Hepatocyte (in vitro differentiated cells): ENCODE results near the gene SGF29. TPM values are rescaled to one million over a fixed set of nuclear protein-coding genes. Genes with fewer than 3 reads are reported as not detected.
A peak's percentile ranks its signal among the peaks of the same experiment; 100 is the strongest.
"Not testable (repeated sequence)": the region's sequence is repeated elsewhere in the genome, so short reads cannot be mapped to it uniquely, and the experiment has no call there.

ENCODE experiments used
- DNase-seq: peaks from one replicate; pipeline ENCODE4 v3.0.0-alpha.2; 2016; ENCODE audit warnings: low spot score
- H2AFZ ChIP-seq: fragments of 200-600 bp; sonication (generic); 2 replicates; pipeline ENCODE4 v1.6.0; 2016; ENCODE audit warnings: antibody characterized with exemption, mild to moderate bottlenecking
- H3K27ac ChIP-seq: fragments of 200-600 bp; sonication (generic); 2 replicates; pipeline ENCODE4 v1.5.1; 2016; ENCODE audit warnings: mild to moderate bottlenecking
- H3K27me3 ChIP-seq: fragments of 200-600 bp; sonication (generic); 2 replicates; pipeline ENCODE4 v1.6.1; 2016
- H3K36me3 ChIP-seq: fragments of 200-600 bp; sonication (generic); replicated peaks from 2 replicates; pipeline ENCODE4 v1.5.1; 2016; ENCODE audit warnings: low read depth; ENCODE audit not compliant: insufficient read depth
- H3K4me1 ChIP-seq: fragments of 200-600 bp; sonication (generic); 2 replicates; pipeline ENCODE4 v1.5.1; 2016; ENCODE audit warnings: mild to moderate bottlenecking, moderate library complexity; ENCODE audit not compliant: insufficient read depth
- H3K4me2 ChIP-seq: fragments of 200-600 bp; sonication (generic); 2 replicates; pipeline ENCODE4 v1.6.0; 2016
- H3K4me3 ChIP-seq: fragments of 200-600 bp; sonication (generic); 2 replicates; pipeline ENCODE4 v1.5.1; 2016; ENCODE audit warnings: mild to moderate bottlenecking
- H3K79me2 ChIP-seq: fragments of 200-600 bp; sonication (generic); 2 replicates; pipeline ENCODE4 v1.6.0; 2017; ENCODE audit warnings: mild to moderate bottlenecking
- H3K9me2 ChIP-seq: fragments of 200-600 bp; sonication (generic); replicated peaks from 2 replicates; pipeline ENCODE4 v1.6.0; 2017; ENCODE audit warnings: mild to moderate bottlenecking; ENCODE audit not compliant: insufficient read depth
- H3K9me3 ChIP-seq: fragments of 200-600 bp; sonication (generic); 2 replicates; pipeline ENCODE4 v1.5.1; 2016; ENCODE audit warnings: low read depth, mild to moderate bottlenecking
- H4K20me1 ChIP-seq: fragments of 200-600 bp; sonication (generic); 2 replicates; pipeline ENCODE4 v1.6.0; 2016; ENCODE audit warnings: mild to moderate bottlenecking; ENCODE audit not compliant: insufficient read depth, poor library complexity, severe bottlenecking
- CTCF ChIP-seq: fragments of 200-600 bp; sonication (generic); IDR thresholded peaks from 2 replicates; pipeline ENCODE4 v1.5.1; 2016; ENCODE audit warnings: antibody characterized with exemption, mild to moderate bottlenecking; ENCODE audit not compliant: poor library complexity
- EZH2 ChIP-seq: fragments of 200-600 bp; sonication (generic); IDR thresholded peaks from 2 replicates; pipeline ENCODE4 v1.6.1; 2016; ENCODE audit warnings: antibody characterized with exemption, mild to moderate bottlenecking, borderline replicate concordance
- EZH2phosphoT487 ChIP-seq: fragments of 200-600 bp; sonication (generic); IDR thresholded peaks from one replicate; pipeline ENCODE4 v1.6.1; 2018; ENCODE audit warnings: antibody characterized with exemption, mild to moderate bottlenecking, low read depth, moderate library complexity; ENCODE audit not compliant: unreplicated experiment, severe bottlenecking
- WGBS: methylation state at CpG from one replicate; pipeline ENCODE4 v1.1.6; 2016; ENCODE audit warnings: low lambda C conversion rate; ENCODE audit errors: missing lambda C conversion rate; 5-methylcytosine and 5-hydroxymethylcytosine counted together
- polyA plus RNA-seq: library from polyadenylated mRNA; unstranded; fragments of >200 nt; fragmentation: Nextera tagmentation; extraction: Ambion mirVana; gene quantifications from 2 replicates; pipeline ENCODE4 v1.2.1, GENCODE V29; 2016
- total RNA-seq: library from RNA; depleted of rRNA; stranded (reverse); fragments of >200 nt; gene quantifications from 2 replicates; pipeline ENCODE4 v1.2.3, GENCODE V29; 2014

The SGF29 gene
- total and polyA plus RNA-seq, 2 experiments from 2014 or later = 12.7 to 14.1 TPM

- H3K79me2 ChIP-seq = no peaks in the 10 kb centered on the region
- peak overlapping the region; percentile 11 for H3K4me2 ChIP-seq
- H3K27me3 ChIP-seq = no peaks in the 10 kb centered on the region
- H3K9me2 ChIP-seq = no peaks in the 10 kb centered on the region
- no peak overlapping the region for H2AFZ ChIP-seq
- H3K9me3 ChIP-seq = no peaks in the 10 kb centered on the region
- no peak for DNase-seq
- H3K36me3 ChIP-seq = no peaks in the 10 kb centered on the region
- H4K20me1 ChIP-seq = no peaks in the 10 kb centered on the region
- H3K4me3 ChIP-seq = no peak overlapping the region
- no peak for TF ChIP-seq CTCF
- no peak for TF ChIP-seq EZH2phosphoT487
- no peak for TF ChIP-seq EZH2
- H3K27ac ChIP-seq = no peak overlapping the region
- 32% methylated on average over 7 of the region's 7 CpGs for WGBS
- H3K4me1 ChIP-seq = peaks cover 7% of the 10 kb centered on the region
Observed at GRCh38 chr16:28621481-28622155, 67.9 kb downstream of the SGF29 start.

- H3K9me3 ChIP-seq, H3K4me3 ChIP-seq, H3K9me2 ChIP-seq, H3K79me2 ChIP-seq, H3K4me2 ChIP-seq, H4K20me1 ChIP-seq, H3K27me3 ChIP-seq, DNase-seq, H3K36me3 ChIP-seq, H2AFZ ChIP-seq, H3K27ac ChIP-seq, H3K4me1 ChIP-seq: not testable (repeated sequence)
- 93% methylated on average over 11 of the region's 24 CpGs for WGBS
Observed at GRCh38 chr16:28622532-28623171, 68.9 kb downstream of the SGF29 start.

- Histone ChIP-seq H3K4me3 (no peak overlapping the region), H2AFZ (no peak overlapping the region), H3K9me2 (no peaks in the 10 kb centered on the region), H3K9me3 (no peaks in the 10 kb centered on the region), H3K4me2 (no peak overlapping the region), H3K79me2 (no peaks in the 10 kb centered on the region), H4K20me1 (no peaks in the 10 kb centered on the region), H3K4me1 (peaks cover 7% of the 10 kb centered on the region), H3K27me3 (no peaks in the 10 kb centered on the region), H3K27ac (no peak overlapping the region), H3K36me3 (no peaks in the 10 kb centered on the region)
- 97% methylated on average over 57 of the region's 68 CpGs for WGBS
- no peak for DNase-seq
- TF ChIP-seq CTCF (no peak), EZH2 (no peak), EZH2phosphoT487 (no peak)
Observed at GRCh38 chr16:28623172-28623711, 69.5 kb downstream of the SGF29 start.

GRCh38 chr16:28630905-28631304, 77.2 kb downstream of the SGF29 start:
- H2AFZ ChIP-seq, H3K9me2 ChIP-seq, H4K20me1 ChIP-seq, H3K4me2 ChIP-seq, H3K27me3 ChIP-seq, H3K27ac ChIP-seq, H3K9me3 ChIP-seq, H3K36me3 ChIP-seq, DNase-seq, H3K4me3 ChIP-seq, H3K4me1 ChIP-seq, H3K79me2 ChIP-seq: not testable (repeated sequence)
- WGBS = 79% methylated on average over 5 of the region's 5 CpGs

GRCh38 chr16:28636093-28636823, 82.5 kb downstream of the SGF29 start:
- peak overlapping the region; percentile 65 for H3K27ac ChIP-seq
- H3K79me2 ChIP-seq, H2AFZ ChIP-seq, H4K20me1 ChIP-seq, H3K27me3 ChIP-seq, H3K4me3 ChIP-seq, H3K9me2 ChIP-seq, H3K9me3 ChIP-seq, H3K36me3 ChIP-seq, H3K4me2 ChIP-seq, H3K4me1 ChIP-seq, DNase-seq: not testable (repeated sequence)
- WGBS = 48% methylated on average over 5 of the region's 5 CpGs

GRCh38 chr16:28637765-28638164, 84.0 kb downstream of the SGF29 start, which contains the start of gene NPIPB8:
Gene NPIPB8, plus strand, starts transcription at chr16:28638065. Its CDS starts 296 bp downstream, at chr16:28638361.
- not testable (repeated sequence) for H3K4me1 ChIP-seq, DNase-seq, H3K36me3 ChIP-seq, H3K27ac ChIP-seq, H3K4me2 ChIP-seq, H3K79me2 ChIP-seq, H3K9me3 ChIP-seq, H4K20me1 ChIP-seq, H3K9me2 ChIP-seq, H2AFZ ChIP-seq, H3K27me3 ChIP-seq, H3K4me3 ChIP-seq
- no CpG with 5 or more reads among the region's 1 CpG for WGBS
